Peyer's patch (tissue), 4 donors: Measurements from ENCODE around the gene FTCD. TPM values are rescaled to one million over a fixed set of nuclear protein-coding genes. Genes with fewer than 3 reads are reported as not detected.

ENCODE experiments used
- DNase-seq, 3 donors: peaks; one replicate each; pipeline ENCODE4 v3.0.0-alpha.2; 2017 to 2019
- H3K27ac ChIP-seq, 4 donors: fragments of 200-600 bp; sonication (generic); one replicate each; pipeline ENCODE4 v1.5.1; 2016 to 2019
- H3K27me3 ChIP-seq, 2 donors: fragments of 200-600 bp; sonication (generic); one replicate each; pipeline ENCODE4 v1.5.1; 2019
- H3K36me3 ChIP-seq, 3 donors: fragments of 200-600 bp; sonication (generic); one replicate each; pipeline ENCODE4 v1.5.1; 2016 to 2019
- H3K4me1 ChIP-seq, 4 donors: fragments of 200-600 bp; sonication (generic); one replicate each; pipeline ENCODE4 v1.5.1; 2016 to 2019
- H3K4me3 ChIP-seq, 4 donors: fragments of 200-600 bp; sonication (generic); 1 replicate in 3 of 4; 2 replicates in 1 of 4; pipeline ENCODE4 v1.5.1; 2016 to 2019; ENCODE audit warnings: mild to moderate bottlenecking in 1 of 4
- H3K9me3 ChIP-seq, 4 donors: fragments of 200-600 bp; sonication (generic); one replicate each; pipeline ENCODE4 v1.5.1; 2016 to 2019; ENCODE audit warnings: mild to moderate bottlenecking in 1 of 4
- CTCF ChIP-seq, 6 experiments: fragments of 450-650 bp in 4 of 6; fragments of 200-600 bp in 2 of 6; sonication (generic) in 1 of 6; IDR thresholded peaks; one replicate each; pipeline ENCODE4 v1.5.1; 2017 to 2019; ENCODE audit warnings: antibody characterized with exemption in 6 of 6, mild to moderate bottlenecking in 3 of 6, moderate library complexity in 1 of 6
- POLR2A ChIP-seq, 2 donors: fragments of 450-650 bp; IDR thresholded peaks; one replicate each; pipeline ENCODE4 v1.5.1; 2017; ENCODE audit warnings: antibody characterized with exemption in 2 of 2, mild to moderate bottlenecking in 2 of 2, moderate library complexity in 2 of 2
- total RNA-seq, 4 donors: library from RNA; depleted of rRNA; stranded (reverse); fragments of >200 nt; gene quantifications; one replicate each; pipeline ENCODE4 v1.1.0, GENCODE V29; 2016

Gene FTCD
- total RNA-seq, 4 donors from 2014 or later: 0.67 to 1.0 TPM; not detected in 2

- Histone ChIP-seq H3K9me3 (no peaks in the 10 kb centered on the region), H3K27me3 (no peaks in the 10 kb centered on the region), H3K27ac (no peak overlapping the region), H3K36me3 (peaks cover 0 to 48% (median 0%) of the 10 kb centered on the region in 3 donors), H3K4me1 (no peaks in the 10 kb centered on the region), H3K4me3 (no peak overlapping the region)
- peak in 2 of 3 donors; percentile 11 to 16 for DNase-seq
- TF ChIP-seq POLR2A (IDR thresholded peaks at IDR 0.05): no peak
- no peak for TF ChIP-seq CTCF (IDR thresholded peaks at IDR 0.05)
These were observed 32.4 kb downstream of the FTCD start for GRCh38 chr21:46122758-46123683.

- TF ChIP-seq CTCF (IDR thresholded peaks at IDR 0.05) (no peak), POLR2A (IDR thresholded peaks at IDR 0.05) (no peak)
- no peaks in the 10 kb centered on the region for H3K4me1 ChIP-seq
- H3K4me3 ChIP-seq: no peak overlapping the region
- no peaks in the 10 kb centered on the region for H3K27me3 ChIP-seq
- no peaks in the 10 kb centered on the region for H3K9me3 ChIP-seq
- DNase-seq: peak in 1 of 3 donors; percentile 16
- H3K27ac ChIP-seq: no peak overlapping the region
- H3K36me3 ChIP-seq: peaks cover 0 to 56% (median 0%) of the 10 kb centered on the region in 3 donors
These were observed 33.1 kb downstream of the FTCD start for GRCh38 chr21:46122237-46122671.

GRCh38 chr21:46121286-46122221, 33.8 kb downstream of the FTCD start:
- H3K27ac ChIP-seq: no peak overlapping the region
- H3K4me3 ChIP-seq: no peak overlapping the region

GRCh38 chr21:46120301-46121285, 34.8 kb downstream of the FTCD start:
- peak in 1 of 3 donors; percentile 26 for DNase-seq
- Histone ChIP-seq H3K36me3 (peaks cover 0 to 72% (median 0%) of the 10 kb centered on the region in 3 donors), H3K9me3 (no peaks in the 10 kb centered on the region), H3K27me3 (no peaks in the 10 kb centered on the region), H3K4me3 (no peak overlapping the region), H3K27ac (peak overlapping the region in 1 of 4 donors; percentile 12), H3K4me1 (no peaks in the 10 kb centered on the region)
- no peak for TF ChIP-seq POLR2A (IDR thresholded peaks at IDR 0.05)
- no peak for TF ChIP-seq CTCF (IDR thresholded peaks at IDR 0.05)

More at GRCh38 chr21:46121286-46122221, 33.8 kb downstream of the FTCD start:
- H3K36me3 ChIP-seq: peaks cover 0 to 63% (median 0%) of the 10 kb centered on the region in 3 donors
- H3K27me3 ChIP-seq: no peaks in the 10 kb centered on the region
- TF ChIP-seq CTCF (IDR thresholded peaks at IDR 0.05): no peak
- no peak for TF ChIP-seq POLR2A (IDR thresholded peaks at IDR 0.05)
- peak in 2 of 3 donors; percentile 34 to 43 for DNase-seq
- no peaks in the 10 kb centered on the region for H3K4me1 ChIP-seq
- no peaks in the 10 kb centered on the region for H3K9me3 ChIP-seq
